T follicular helper cell (primary cell): ENCODE measurements around the gene ITSN1.
"Not testable (repeated sequence)": the region's sequence is repeated elsewhere in the genome, so short reads cannot be mapped to it uniquely, and the experiment has no call there.

ENCODE experiments used
- DNase-seq: peaks from one replicate; pipeline ENCODE4 v3.0.0-alpha.2; 2020; ENCODE audit warnings: low read depth

Gene ITSN1

GRCh38 chr21:33651965-33652680, 9.8 kb downstream of the ITSN1 start:
- no peak for DNase-seq

GRCh38 chr21:33654412-33654811, 12.1 kb downstream of the ITSN1 start:
- no peak for DNase-seq

- DNase-seq, result no peak
These were observed 13.4 kb downstream of the ITSN1 start for GRCh38 chr21:33655588-33656221.

- no peak for DNase-seq
These were observed 15.0 kb downstream of the ITSN1 start for GRCh38 chr21:33657124-33657820.

GRCh38 chr21:33658919-33659567, 16.7 kb downstream of the ITSN1 start:
- DNase-seq, result no peak

GRCh38 chr21:33659568-33659949, 17.3 kb downstream of the ITSN1 start:
- no peak for DNase-seq

GRCh38 chr21:33660406-33660805, 18.1 kb downstream of the ITSN1 start:
- no peak for DNase-seq

- no peak for DNase-seq
These were observed 18.8 kb downstream of the ITSN1 start for GRCh38 chr21:33661146-33661545.

- DNase-seq, result no peak
These were observed 19.7 kb downstream of the ITSN1 start for GRCh38 chr21:33662046-33662445.

- no peak for DNase-seq
These were observed 20.9 kb downstream of the ITSN1 start for GRCh38 chr21:33663241-33663640.

GRCh38 chr21:33664135-33664534, 21.8 kb downstream of the ITSN1 start:
- DNase-seq, result no peak

- no peak for DNase-seq
These were observed 23.9 kb downstream of the ITSN1 start for GRCh38 chr21:33666153-33666552.

- no peak for DNase-seq
These were observed 25.3 kb downstream of the ITSN1 start for GRCh38 chr21:33667636-33668035.

GRCh38 chr21:33668180-33668579, 25.9 kb downstream of the ITSN1 start:
- DNase-seq, result no peak

GRCh38 chr21:33668620-33669019, 26.3 kb downstream of the ITSN1 start:
- no peak for DNase-seq

GRCh38 chr21:33670076-33670978, 28.0 kb downstream of the ITSN1 start:
- no peak for DNase-seq

- DNase-seq, result no peak
These were observed 31.2 kb downstream of the ITSN1 start for GRCh38 chr21:33673473-33673872.

GRCh38 chr21:33674226-33674625, 31.9 kb downstream of the ITSN1 start:
- no peak for DNase-seq

- DNase-seq, result not testable (repeated sequence)
These were observed 34.4 kb downstream of the ITSN1 start for GRCh38 chr21:33676666-33677065.

- no peak for DNase-seq
These were observed 35.1 kb downstream of the ITSN1 start for GRCh38 chr21:33677450-33677849.

- no peak for DNase-seq
These were observed 38.6 kb downstream of the ITSN1 start for GRCh38 chr21:33680870-33681269.
